T-helper 17 cell (primary cell): ENCODE data around the gene TUB. TPM values are rescaled to one million over a fixed set of nuclear protein-coding genes. Genes with fewer than 3 reads are reported as not detected.

Experiments used
- ATAC-seq: fragments of 150-1000 bp; cut with Tn5 transposase; 2 replicates; pipeline ENCODE4 v1.10.0; 2021; ENCODE audit warnings: mild to moderate bottlenecking, moderate library complexity
- DNase-seq, 3 donors: peaks; one replicate each; pipeline versions ENCODE4 v3.0.0 to v3.0.0-alpha.2; 2020 to 2021
- H3K9me3 ChIP-seq: one replicate; pipeline ENCODE4 v1.7.0; 2013; ENCODE audit warnings: low read length, mild to moderate bottlenecking; ENCODE audit not compliant: control insufficient read depth, poor library complexity, severe bottlenecking
- H3K27ac Mint-ChIP-seq: one replicate; pipeline ENCODE4 v1.8.0; 2022; ENCODE audit warnings: mild to moderate bottlenecking, moderate library complexity, mixed read lengths
- H3K27me3 Mint-ChIP-seq: one replicate; pipeline ENCODE4 v1.8.0; 2022; ENCODE audit warnings: mixed read lengths
- H3K36me3 Mint-ChIP-seq: one replicate; pipeline ENCODE4 v1.8.0; 2022; ENCODE audit warnings: low read depth, mixed read lengths
- H3K4me1 Mint-ChIP-seq: one replicate; pipeline ENCODE4 v1.8.0; 2022; ENCODE audit warnings: mild to moderate bottlenecking, mixed read lengths
- H3K4me3 Mint-ChIP-seq: one replicate; pipeline ENCODE4 v1.8.0; 2022; ENCODE audit warnings: mild to moderate bottlenecking, moderate library complexity, mixed read lengths
- total RNA-seq, 4 donors: library from RNA in 2 of 4; stranded (reverse) in 2 of 4; gene quantifications; one replicate each; pipeline ENCODE4 v1.2.3 and lab custom pipeline; 2022 to 2026

TUB gene
- total RNA-seq, 2 donors from 2014 or later, result 0.37 to 0.72 TPM

DNA sequence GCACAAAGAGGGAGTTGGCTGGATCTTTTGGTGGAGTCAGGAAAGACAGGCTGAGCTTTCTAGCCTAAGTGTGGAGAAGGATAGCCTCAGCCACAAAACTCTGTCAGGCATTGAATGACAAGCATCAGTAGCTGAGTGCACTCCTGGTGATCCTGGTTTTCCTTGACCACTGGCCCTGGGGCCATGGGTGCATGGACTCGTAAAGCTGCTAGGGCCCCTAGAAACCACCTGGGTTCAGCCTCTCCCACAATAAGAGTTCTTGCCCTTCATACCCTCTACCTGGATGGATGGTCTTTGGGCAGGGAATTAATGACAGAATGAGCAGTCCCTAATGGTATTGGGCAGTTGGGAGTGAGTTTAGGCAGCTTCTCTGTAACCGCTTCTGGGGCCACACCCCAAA is 22.9 kb downstream of the TUB start:
- Mint-ChIP-seq H3K27me3 (no peaks in the 10 kb centered on the region), H3K27ac (no peak overlapping the region), H3K4me3 (no peak overlapping the region), H3K36me3 (peaks cover 8% of the 10 kb centered on the region), H3K4me1 (peaks cover 6% of the 10 kb centered on the region)
- H3K9me3 ChIP-seq, result no peaks in the 10 kb centered on the region
- no peak for ATAC-seq
- no peak for DNase-seq

DNA sequence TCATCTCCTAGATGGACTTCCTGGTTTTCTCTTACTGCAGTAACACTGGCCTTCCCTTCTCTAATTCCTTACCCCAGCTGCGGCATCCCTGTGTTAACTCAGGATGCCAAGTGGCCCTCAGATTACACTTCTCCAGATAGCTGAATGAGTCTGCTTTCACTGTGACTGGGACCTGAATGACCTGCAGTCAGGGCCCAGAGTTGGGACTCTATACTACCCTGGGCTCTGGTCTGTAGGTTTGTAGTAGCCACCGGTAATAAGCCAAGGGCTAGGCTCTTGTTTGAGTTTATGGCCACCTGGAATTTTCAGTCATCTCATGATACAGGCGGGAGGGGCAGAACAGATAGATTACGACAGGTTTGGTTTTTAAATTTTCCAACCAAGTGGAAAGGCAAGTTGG is 24.1 kb downstream of the TUB start:
- Mint-ChIP-seq H3K27ac (peak overlapping the region; percentile 34), H3K4me1 (peaks cover 2% of the 10 kb centered on the region), H3K27me3 (no peaks in the 10 kb centered on the region), H3K36me3 (peaks cover 2% of the 10 kb centered on the region), H3K4me3 (no peak overlapping the region)
- no peaks in the 10 kb centered on the region for H3K9me3 ChIP-seq
- ATAC-seq (no peak), DNase-seq (no peak)

DNA sequence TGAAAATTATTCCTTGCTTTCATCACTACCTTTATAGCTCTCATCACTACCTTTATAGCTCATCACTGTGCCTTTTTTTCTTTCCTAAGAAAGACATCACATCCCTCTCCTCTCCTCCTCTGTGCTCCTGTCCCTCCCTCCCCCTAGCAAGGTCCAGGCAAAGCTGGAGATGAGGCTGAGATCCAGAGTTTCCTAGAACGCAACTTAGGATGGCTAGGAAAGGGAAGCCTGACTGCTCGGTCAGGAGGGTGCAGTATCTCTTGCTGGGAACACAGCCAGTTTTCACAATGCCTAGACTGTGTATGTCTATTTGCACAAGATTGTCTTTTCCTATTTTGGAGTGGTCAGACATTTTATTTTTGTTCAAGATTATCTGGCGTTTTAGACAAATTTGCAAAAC is 24.7 kb downstream of the TUB start:
- no peak overlapping the region for H3K4me3 Mint-ChIP-seq
- peaks cover 2% of the 10 kb centered on the region for H3K4me1 Mint-ChIP-seq
- ATAC-seq (no peak), DNase-seq (no peak)
- H3K27me3 Mint-ChIP-seq, result no peaks in the 10 kb centered on the region
- H3K9me3 ChIP-seq, result no peaks in the 10 kb centered on the region
- H3K36me3 Mint-ChIP-seq, result peaks cover 2% of the 10 kb centered on the region
- peak overlapping the region; percentile 34 for H3K27ac Mint-ChIP-seq

DNA sequence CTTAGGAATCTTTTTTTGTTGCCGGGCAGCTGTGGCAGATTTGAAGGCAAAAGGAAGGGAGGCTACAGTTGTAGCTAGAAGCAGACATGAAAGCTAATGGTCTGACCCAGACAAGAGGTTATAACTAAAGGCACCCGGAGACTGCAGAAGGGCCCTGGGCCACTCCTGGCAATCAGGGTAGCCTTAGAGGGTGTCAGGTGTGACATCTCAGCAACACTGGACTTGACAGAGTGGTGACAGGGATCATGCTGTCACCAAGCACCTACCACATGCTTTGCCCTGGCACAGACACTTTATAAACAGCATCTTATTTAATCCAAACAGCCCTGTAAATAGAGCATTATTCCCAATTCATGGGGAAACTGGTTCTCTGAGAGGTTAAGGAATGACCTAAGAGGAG is 25.7 kb downstream of the TUB start:
- H3K4me3 Mint-ChIP-seq, result no peak overlapping the region
- H3K27ac Mint-ChIP-seq, result no peak overlapping the region
- H3K4me1 Mint-ChIP-seq, result peaks cover 2% of the 10 kb centered on the region
- DNase-seq (no peak), ATAC-seq (no peak)
- no peaks in the 10 kb centered on the region for H3K9me3 ChIP-seq
- H3K27me3 Mint-ChIP-seq, result no peaks in the 10 kb centered on the region
- H3K36me3 Mint-ChIP-seq, result peaks cover 2% of the 10 kb centered on the region

DNA sequence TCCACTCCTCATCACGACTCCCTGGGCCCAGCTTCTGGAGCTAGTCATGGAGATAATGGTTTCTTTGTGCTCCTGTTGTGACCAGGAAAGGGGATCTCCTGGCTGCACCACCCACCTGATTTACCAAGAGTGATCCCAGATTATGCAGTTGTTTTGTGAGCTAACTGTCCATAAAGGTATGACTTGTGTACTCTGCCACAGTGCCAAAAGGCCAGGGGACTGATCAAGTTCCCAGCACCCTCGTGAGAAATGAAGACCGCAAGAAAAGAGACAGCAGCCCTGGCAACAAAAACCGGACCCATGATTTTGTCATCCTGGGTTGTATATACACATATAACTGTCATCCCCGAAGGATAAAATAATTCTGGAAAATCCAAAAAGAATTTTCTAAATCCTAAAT is 26.6 kb downstream of the TUB start:
- H3K4me1 Mint-ChIP-seq, result peaks cover 2% of the 10 kb centered on the region
- DNase-seq (no peak), ATAC-seq (no peak)
- no peaks in the 10 kb centered on the region for H3K9me3 ChIP-seq
- H3K27ac Mint-ChIP-seq, result no peak overlapping the region
- no peaks in the 10 kb centered on the region for H3K27me3 Mint-ChIP-seq
- H3K36me3 Mint-ChIP-seq, result peaks cover 2% of the 10 kb centered on the region
- H3K4me3 Mint-ChIP-seq, result no peak overlapping the region

DNA sequence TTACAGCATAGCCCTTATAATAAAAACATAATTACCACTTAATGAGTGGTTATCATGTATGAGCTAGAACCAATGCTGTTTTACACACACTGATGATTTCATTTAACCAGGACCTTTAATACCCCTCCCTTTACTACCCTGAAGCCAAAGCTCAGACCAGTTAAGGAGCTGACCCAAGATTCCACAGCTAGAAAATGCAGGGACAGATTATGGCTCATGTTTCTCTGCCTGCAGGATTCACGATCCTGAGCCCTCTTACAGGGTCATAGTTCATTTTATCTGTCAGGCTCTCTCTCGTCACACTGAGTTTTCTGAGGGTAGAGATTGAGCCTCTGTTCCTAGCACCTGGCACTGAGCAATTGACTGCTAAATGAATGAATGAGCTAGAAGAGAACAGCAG is 27.4 kb downstream of the TUB start:
- Mint-ChIP-seq H3K27me3 (no peaks in the 10 kb centered on the region), H3K4me1 (peaks cover 2% of the 10 kb centered on the region), H3K36me3 (peaks cover 2% of the 10 kb centered on the region), H3K4me3 (no peak overlapping the region), H3K27ac (no peak overlapping the region)
- H3K9me3 ChIP-seq, result no peaks in the 10 kb centered on the region
- ATAC-seq (no peak), DNase-seq (no peak)

DNA sequence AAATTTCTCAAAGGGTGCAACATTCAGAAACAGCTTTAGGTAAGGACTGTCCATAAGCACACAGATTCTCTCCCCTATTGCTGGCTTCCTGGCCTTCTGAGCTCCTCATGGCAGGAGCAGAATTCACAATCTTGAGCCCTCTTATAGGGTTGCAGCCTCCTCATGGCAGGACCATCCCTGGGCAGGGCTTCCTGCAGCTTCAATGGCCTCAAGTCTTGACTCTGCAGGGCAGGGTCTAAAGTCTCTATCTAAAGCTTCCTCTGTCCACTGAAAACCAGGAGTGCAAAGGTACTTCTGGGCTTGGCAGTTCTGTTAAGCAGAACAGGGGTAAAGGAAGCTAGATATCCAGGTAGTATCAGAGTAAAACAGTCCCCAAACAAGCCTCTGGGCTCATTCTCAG is 28.7 kb downstream of the TUB start:
- Mint-ChIP-seq H3K4me3 (no peak overlapping the region), H3K27ac (no peak overlapping the region), H3K27me3 (no peaks in the 10 kb centered on the region), H3K4me1 (no peaks in the 10 kb centered on the region), H3K36me3 (no peaks in the 10 kb centered on the region)
- DNase-seq (no peak), ATAC-seq (no peak)
- no peaks in the 10 kb centered on the region for H3K9me3 ChIP-seq

DNA sequence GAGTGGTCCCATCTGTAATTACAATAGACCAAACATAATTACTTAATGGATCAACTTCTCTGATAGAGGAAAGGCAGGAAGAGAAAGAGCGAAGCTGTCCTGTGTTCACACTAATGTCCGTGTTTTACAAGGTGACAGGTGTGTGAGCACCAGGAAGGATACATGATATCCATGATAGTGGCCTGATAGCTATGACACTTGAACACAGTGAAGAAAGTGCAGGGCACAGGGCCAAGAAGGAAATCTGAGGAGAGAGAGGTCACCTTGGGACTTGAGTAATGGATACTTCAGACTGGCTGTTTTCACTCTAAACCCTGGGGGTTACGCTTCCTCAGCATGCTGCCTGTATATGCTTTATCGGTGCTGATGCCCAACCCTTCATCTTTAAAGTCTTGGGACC is 29.4 kb downstream of the TUB start:
- Mint-ChIP-seq H3K36me3 (no peaks in the 10 kb centered on the region), H3K27ac (no peak overlapping the region), H3K27me3 (no peaks in the 10 kb centered on the region), H3K4me1 (no peaks in the 10 kb centered on the region), H3K4me3 (no peak overlapping the region)
- ATAC-seq (no peak), DNase-seq (no peak)
- H3K9me3 ChIP-seq, result no peaks in the 10 kb centered on the region

DNA sequence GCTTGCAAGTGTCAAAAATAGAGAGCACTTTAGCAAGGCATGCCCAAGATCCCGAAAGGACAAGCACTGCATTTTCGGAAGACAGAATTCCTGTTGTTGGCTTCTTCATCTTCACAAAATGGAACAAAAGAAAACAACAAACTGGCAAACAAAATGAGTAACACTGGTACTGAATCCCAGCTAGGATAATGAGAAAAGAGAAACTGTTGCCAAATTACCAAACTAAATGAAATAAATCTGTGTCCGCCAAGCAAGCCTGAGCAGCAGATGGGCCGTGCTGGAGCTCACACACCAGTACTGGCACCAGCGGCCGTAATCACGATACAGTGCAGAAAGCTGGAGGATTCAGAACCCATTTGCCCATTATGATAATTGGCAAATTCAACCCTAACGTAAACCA is 30.6 kb downstream of the TUB start:
- H3K27ac Mint-ChIP-seq, result no peak overlapping the region
- H3K36me3 Mint-ChIP-seq, result no peaks in the 10 kb centered on the region
- H3K4me3 Mint-ChIP-seq, result no peak overlapping the region
- DNase-seq (no peak), ATAC-seq (no peak)
- H3K9me3 ChIP-seq, result no peaks in the 10 kb centered on the region
- H3K27me3 Mint-ChIP-seq, result no peaks in the 10 kb centered on the region
- H3K4me1 Mint-ChIP-seq, result no peaks in the 10 kb centered on the region

DNA sequence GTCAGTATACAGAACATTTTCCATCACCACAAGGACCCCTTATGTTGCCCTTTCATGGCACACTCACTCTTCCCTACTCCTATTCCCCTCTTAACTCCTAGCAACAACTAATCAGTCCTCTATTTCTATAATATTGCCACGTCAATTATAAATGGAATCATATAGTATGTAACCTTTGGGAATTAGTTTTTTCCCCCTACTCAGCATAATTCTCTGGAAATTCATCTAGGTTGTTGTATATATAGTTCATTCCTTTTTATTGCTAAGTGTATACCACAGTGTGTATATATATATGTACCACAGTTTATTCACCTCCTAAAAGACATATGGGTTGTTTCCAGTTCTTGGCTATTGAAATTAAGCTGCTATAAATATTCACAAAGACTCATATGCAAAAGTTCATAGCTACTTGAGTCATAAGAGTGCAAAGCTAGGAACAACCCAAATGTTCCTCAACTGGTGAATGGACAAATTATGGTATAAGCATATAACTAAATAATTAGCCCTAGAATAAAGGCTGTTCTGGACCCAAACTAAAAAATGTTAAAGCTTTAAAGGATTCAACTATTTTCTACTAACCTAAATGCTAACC is 41.3 kb downstream of the TUB start:
- H3K9me3 ChIP-seq, result no peaks in the 10 kb centered on the region
- Mint-ChIP-seq H3K36me3 (peaks cover 15% of the 10 kb centered on the region), H3K27ac (no peak overlapping the region), H3K4me1 (peaks cover 6% of the 10 kb centered on the region), H3K27me3 (no peaks in the 10 kb centered on the region), H3K4me3 (no peak overlapping the region)
- ATAC-seq (no peak), DNase-seq (no peak)

DNA sequence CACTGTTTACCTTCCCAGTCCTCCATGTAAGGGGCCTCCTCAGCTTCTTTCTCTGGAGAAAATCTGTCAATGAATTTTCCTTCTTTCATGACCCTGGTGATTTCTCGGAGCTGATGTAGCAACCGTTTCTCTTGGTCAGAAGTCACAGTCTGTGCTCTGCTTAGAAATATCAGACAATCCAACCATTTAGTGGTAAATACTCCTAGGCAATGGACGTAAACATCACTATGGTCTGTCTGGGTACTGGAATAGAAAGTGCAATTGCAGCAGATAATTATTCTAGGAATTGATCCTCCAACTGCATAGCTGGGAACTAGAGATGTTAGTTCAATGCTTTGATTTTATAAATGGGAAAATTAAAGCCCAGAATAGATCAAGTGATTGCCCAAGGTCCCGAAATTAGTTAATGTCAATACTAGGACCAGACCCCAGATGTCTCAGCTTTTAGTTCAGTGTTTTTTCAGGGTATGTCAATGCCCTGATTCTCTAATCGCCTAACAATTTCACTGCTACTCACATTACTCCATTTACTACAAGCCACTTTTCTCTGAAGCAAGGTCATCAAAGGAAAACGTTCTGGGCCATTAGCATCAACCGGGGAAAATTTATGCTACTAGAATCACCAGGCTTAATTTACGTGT is 45.8 kb downstream of the TUB start:
- Mint-ChIP-seq H3K27ac (no peak overlapping the region), H3K4me3 (no peak overlapping the region), H3K36me3 (peaks cover 17% of the 10 kb centered on the region), H3K27me3 (no peaks in the 10 kb centered on the region), H3K4me1 (peaks cover 6% of the 10 kb centered on the region)
- ATAC-seq (no peak), DNase-seq (no peak)
- H3K9me3 ChIP-seq, result no peaks in the 10 kb centered on the region

DNA sequence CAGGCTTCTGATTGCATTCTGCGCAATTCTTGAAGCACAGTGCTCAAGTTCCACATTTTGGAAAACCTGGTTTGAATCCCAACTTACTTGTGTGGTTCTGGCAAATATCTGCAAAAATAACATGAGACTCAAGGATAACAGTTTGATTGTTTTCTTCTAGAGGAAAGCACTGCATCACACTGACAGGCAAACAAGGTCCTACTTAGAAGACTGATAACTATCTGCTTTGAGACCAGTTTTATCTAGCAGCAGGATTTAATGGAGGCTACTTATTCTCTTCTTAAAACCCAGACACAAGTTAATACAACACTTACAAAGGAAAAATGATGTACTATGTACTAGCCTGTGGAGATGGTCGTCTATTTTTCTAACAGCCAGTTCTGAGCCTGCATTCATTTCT is 46.4 kb downstream of the TUB start:
- peaks cover 15% of the 10 kb centered on the region for H3K36me3 Mint-ChIP-seq
- H3K9me3 ChIP-seq, result no peaks in the 10 kb centered on the region
- no peaks in the 10 kb centered on the region for H3K27me3 Mint-ChIP-seq
- H3K27ac Mint-ChIP-seq, result peak overlapping the region; percentile 21
- no peak overlapping the region for H3K4me3 Mint-ChIP-seq
- ATAC-seq (no peak), DNase-seq (no peak)
- H3K4me1 Mint-ChIP-seq, result peaks cover 6% of the 10 kb centered on the region

DNA sequence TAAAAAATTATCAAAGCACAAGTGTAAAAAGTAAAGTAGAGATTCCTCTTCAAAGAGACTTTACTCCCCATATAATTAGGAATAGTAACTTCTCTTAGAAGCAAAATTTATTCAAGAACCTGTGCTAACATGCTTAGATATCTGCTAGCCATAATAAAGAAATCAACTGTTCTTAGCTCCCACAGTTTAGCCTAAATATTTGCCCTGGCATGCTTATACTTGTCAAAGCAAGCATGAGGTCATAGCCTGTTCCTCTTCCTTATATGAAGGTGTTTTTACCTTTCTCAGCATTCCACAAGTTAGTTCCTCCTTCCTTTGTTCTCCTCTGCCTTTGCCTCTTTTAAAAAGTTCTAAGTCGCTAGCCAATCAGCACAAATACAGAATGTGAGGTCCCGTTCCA is 57.5 kb downstream of the TUB start:
- Mint-ChIP-seq H3K27me3 (no peaks in the 10 kb centered on the region), H3K4me1 (no peaks in the 10 kb centered on the region), H3K36me3 (peaks cover 4% of the 10 kb centered on the region)

DNA sequence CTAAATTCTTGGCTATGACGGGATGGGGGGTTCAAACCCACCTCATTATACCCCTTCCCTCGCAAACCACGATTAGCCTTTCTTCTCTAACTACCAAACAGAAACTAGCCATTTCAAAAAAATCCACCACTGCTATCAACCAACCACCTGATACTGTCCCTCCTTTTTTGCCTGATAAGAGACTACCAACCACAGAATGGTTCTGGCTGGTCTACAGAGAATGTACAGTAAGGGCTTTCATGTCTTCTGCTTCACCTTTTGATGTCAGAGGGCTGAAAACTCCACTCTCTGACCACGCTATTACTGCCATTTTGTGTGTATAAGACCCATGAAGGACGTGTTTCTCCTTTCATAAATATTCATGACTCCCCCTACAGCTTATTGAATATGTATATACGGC is 68.7 kb downstream of the TUB start:
- Mint-ChIP-seq H3K27me3 (no peaks in the 10 kb centered on the region), H3K36me3 (peaks cover 8% of the 10 kb centered on the region), H3K4me1 (peaks cover 13% of the 10 kb centered on the region), H3K4me3 (no peak overlapping the region), H3K27ac (no peak overlapping the region)
- DNase-seq, result no peak
- ATAC-seq, result no peak
- no peaks in the 10 kb centered on the region for H3K9me3 ChIP-seq

More for the DNA sequence above, 57.5 kb downstream of the TUB start:
- ATAC-seq (no peak), DNase-seq (no peak)
- Mint-ChIP-seq H3K4me3 (no peak overlapping the region), H3K27ac (no peak overlapping the region)
- no peaks in the 10 kb centered on the region for H3K9me3 ChIP-seq
